ENCODE data around the gene PERCC1. TPM values are rescaled to one million over a fixed set of nuclear protein-coding genes. Genes with fewer than 3 reads are reported as not detected.

PERCC1 gene
- total RNA-seq, 1 experiment from 2014 or later: not detected

GRCh38 chr16:1427473-1428461 lies 3.1 kb upstream of the PERCC1 start:
- Histone ChIP-seq H3K9me3 (ENCODE audit: low read depth, low read length, poor library complexity, severe bottlenecking) (no peaks in the 10 kb centered on the region), H3K27me3 (replicated peaks; ENCODE audit: insufficient read depth, low read depth, low read length, poor library complexity) (peaks cover 10% of the 10 kb centered on the region), H3K27ac (ENCODE audit: low read depth, low read length, poor library complexity, severe bottlenecking) (no peak overlapping the region), H3K4me3 (ENCODE audit: low read depth, low read length, poor library complexity, severe bottlenecking) (no peak overlapping the region), H3K36me3 (ENCODE audit: insufficient read depth, low read length, poor library complexity, severe bottlenecking) (no peaks in the 10 kb centered on the region), H3K4me1 (ENCODE audit: insufficient read depth, low read length, poor library complexity, severe bottlenecking) (peaks cover 10% of the 10 kb centered on the region)
- ChIA-PET POLR2A (ENCODE audit: low non-redundant PET) (interaction anchor here (0.6 kb wide), 1 partner anchor 32 kb away, joined by 13 read pairs; no protein-coding TSS in a partner anchor), CTCF (no interaction called here)
- intact Hi-C loops (cut with micrococcal nuclease; ENCODE audit: unreplicated experiment): no loop called here
- no TSS peak for BruUV-seq (replicated peaks)
- no peak for TF ChIP-seq EZH2 (IDR thresholded peaks at IDR 0.05; ENCODE audit: borderline replicate concordance, low read depth, low read length, poor library complexity, severe bottlenecking)
- no peak for TF ChIP-seq CTCF (conservative IDR thresholded peaks at IDR 0.05; ENCODE audit: low read depth, low read length)
- no peak for DNase-seq (ENCODE audit: low spot score)

- Histone ChIP-seq H3K4me3 (ENCODE audit: low read depth, low read length, poor library complexity, severe bottlenecking) (no peak overlapping the region), H3K36me3 (ENCODE audit: insufficient read depth, low read length, poor library complexity, severe bottlenecking) (no peaks in the 10 kb centered on the region), H3K4me1 (ENCODE audit: insufficient read depth, low read length, poor library complexity, severe bottlenecking) (peaks cover 10% of the 10 kb centered on the region), H3K9me3 (ENCODE audit: low read depth, low read length, poor library complexity, severe bottlenecking) (no peaks in the 10 kb centered on the region), H3K27ac (ENCODE audit: low read depth, low read length, poor library complexity, severe bottlenecking) (no peak overlapping the region), H3K27me3 (replicated peaks; ENCODE audit: insufficient read depth, low read depth, low read length, poor library complexity) (peaks cover 10% of the 10 kb centered on the region)
- ChIA-PET POLR2A (ENCODE audit: low non-redundant PET) (no interaction called here), CTCF (no interaction called here)
- TF ChIP-seq CTCF (conservative IDR thresholded peaks at IDR 0.05; ENCODE audit: low read depth, low read length) (peak; percentile 59), EZH2 (IDR thresholded peaks at IDR 0.05; ENCODE audit: borderline replicate concordance, low read depth, low read length, poor library complexity, severe bottlenecking) (no peak)
- intact Hi-C loops (cut with micrococcal nuclease; ENCODE audit: unreplicated experiment): no loop called here
- no peak for DNase-seq (ENCODE audit: low spot score)
- BruUV-seq (replicated peaks): no TSS peak
Observed at GRCh38 chr16:1428511-1428910, 2.4 kb upstream of the PERCC1 start.

GRCh38 chr16:1429012-1429411 lies 1.9 kb upstream of the PERCC1 start:
- Histone ChIP-seq H3K4me1 (ENCODE audit: insufficient read depth, low read length, poor library complexity, severe bottlenecking) (peaks cover 10% of the 10 kb centered on the region), H3K27me3 (replicated peaks; ENCODE audit: insufficient read depth, low read depth, low read length, poor library complexity) (peaks cover 10% of the 10 kb centered on the region), H3K9me3 (ENCODE audit: low read depth, low read length, poor library complexity, severe bottlenecking) (no peaks in the 10 kb centered on the region), H3K27ac (ENCODE audit: low read depth, low read length, poor library complexity, severe bottlenecking) (no peak overlapping the region), H3K36me3 (ENCODE audit: insufficient read depth, low read length, poor library complexity, severe bottlenecking) (no peaks in the 10 kb centered on the region), H3K4me3 (ENCODE audit: low read depth, low read length, poor library complexity, severe bottlenecking) (no peak overlapping the region)
- ChIA-PET POLR2A (ENCODE audit: low non-redundant PET) (no interaction called here), CTCF (interaction anchor here (0.6 kb wide), 1 partner anchor 91 kb away, joined by 4 read pairs; no protein-coding TSS in a partner anchor)
- no peak for DNase-seq (ENCODE audit: low spot score)
- no TSS peak for BruUV-seq (replicated peaks)
- intact Hi-C loops (cut with micrococcal nuclease; ENCODE audit: unreplicated experiment): no loop called here
- TF ChIP-seq EZH2 (IDR thresholded peaks at IDR 0.05; ENCODE audit: borderline replicate concordance, low read depth, low read length, poor library complexity, severe bottlenecking) (no peak), CTCF (conservative IDR thresholded peaks at IDR 0.05; ENCODE audit: low read depth, low read length) (no peak)

Measured in A673 (cell line).